Vagina (tissue), 2 donors: Measurements from ENCODE around the gene FKBP1B. TPM values are rescaled to one million over a fixed set of nuclear protein-coding genes. Genes with fewer than 3 reads are reported as not detected.

Experiments
- DNase-seq, 2 donors: peaks; one replicate each; pipeline ENCODE4 v3.0.0-alpha.2; 2017; ENCODE audit errors: extremely low spot score in 2 of 2
- H3K27ac ChIP-seq: fragments of 200-600 bp; sonication (generic); one replicate; pipeline ENCODE4 v1.5.1; 2019
- H3K27me3 ChIP-seq: fragments of 200-600 bp; sonication (generic); one replicate; pipeline ENCODE4 v1.5.1; 2019
- H3K36me3 ChIP-seq, 2 donors: fragments of 200-600 bp; sonication (generic); one replicate each; pipeline ENCODE4 v1.5.1; 2017 to 2019
- H3K4me1 ChIP-seq: fragments of 200-600 bp; sonication (generic); one replicate; pipeline ENCODE4 v1.5.1; 2019
- H3K4me3 ChIP-seq, 2 donors: fragments of 200-600 bp; sonication (generic); 1 replicate in 1 of 2; 2 replicates in 1 of 2; pipeline ENCODE4 v1.5.1; 2016 to 2019
- H3K9me3 ChIP-seq: fragments of 200-600 bp; sonication (generic); one replicate; pipeline ENCODE4 v1.5.1; 2019
- POLR2A ChIP-seq, 2 donors: fragments of 450-650 bp; IDR thresholded peaks; one replicate each; pipeline ENCODE4 v1.6.1; 2017; ENCODE audit warnings: antibody characterized with exemption in 2 of 2, mild to moderate bottlenecking in 2 of 2, moderate library complexity in 2 of 2
- POLR2AphosphoS5 ChIP-seq, 2 donors: sonication (generic); formaldehyde crosslinking; IDR thresholded peaks; one replicate each; pipeline ENCODE4 v1.9.0; 2017; ENCODE audit warnings: antibody characterized with exemption in 2 of 2, mild to moderate bottlenecking in 2 of 2, low read depth in 1 of 2; ENCODE audit not compliant: insufficient read depth in 1 of 2
- intact Hi-C: fragments of 100-400 bp; cut with DNase I; formaldehyde crosslinking; loops from one replicate; pipeline ENCODE4 v1.15.1; 2023
- total RNA-seq: library from RNA; depleted of rRNA; stranded (reverse); fragments of >200 nt; gene quantifications from one replicate; pipeline ENCODE4 v1.2.3, GENCODE V29; 2016
- TF ChIP-seq, protein P1 (sequence below), 3 experiments: fragments of 450-650 bp in 2 of 3; fragments of 200-600 bp in 1 of 3; sonication (generic) in 1 of 3; IDR thresholded peaks; one replicate each; pipeline ENCODE4 v1.5.1; 2017 to 2019; ENCODE audit warnings: antibody characterized with exemption in 3 of 3, mild to moderate bottlenecking in 2 of 3, moderate library complexity in 2 of 3

Gene FKBP1B
- total RNA-seq, 1 donor from 2014 or later, result 14.2 TPM

DNA sequence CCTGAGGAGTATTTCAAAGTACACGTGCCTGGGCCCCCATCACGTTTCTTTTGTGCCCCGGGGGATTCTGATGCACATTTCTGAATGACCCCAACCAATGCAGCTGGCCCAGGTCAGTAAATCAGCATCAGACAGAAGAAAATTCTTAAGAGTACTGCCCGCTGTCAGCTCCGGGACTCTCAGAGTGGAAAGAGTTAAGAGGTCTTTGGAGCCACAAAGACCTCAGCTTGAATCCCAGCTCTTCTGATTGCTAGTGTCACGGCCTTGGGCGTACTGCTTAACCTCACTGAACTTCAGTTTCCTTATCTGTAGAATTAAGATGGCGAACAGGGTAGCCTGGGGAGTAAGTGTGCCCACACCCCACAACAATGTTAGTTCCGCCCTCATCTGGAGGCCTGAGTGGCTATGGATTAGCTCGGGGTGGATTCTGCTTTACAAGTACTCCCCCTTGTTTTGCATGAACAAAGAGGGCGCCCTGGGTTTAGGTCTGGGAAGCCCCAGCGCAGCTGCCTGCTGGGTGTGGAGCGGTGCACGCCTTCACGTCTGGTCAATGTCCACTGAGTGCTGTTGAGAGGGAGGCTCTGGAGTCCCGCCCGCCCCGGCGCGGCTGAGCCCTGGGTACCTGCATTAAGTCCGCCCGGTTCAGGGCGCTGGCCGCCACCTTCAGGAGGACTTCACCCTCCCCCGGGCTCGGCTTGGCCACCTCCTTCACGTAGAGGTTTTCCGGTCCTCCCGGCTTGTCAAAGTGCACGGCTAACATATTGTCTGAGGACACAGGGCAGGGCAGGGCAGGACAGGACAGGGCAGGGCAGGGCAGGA, 34.2 kb downstream of the FKBP1B start:
- Histone ChIP-seq H3K36me3 (peaks cover 0 to 18% of the 10 kb centered on the region in 2 donors), H3K4me3 (peak overlapping the region; percentile 53 to 64), H3K27ac (peak overlapping the region; percentile 94), H3K9me3 (no peaks in the 10 kb centered on the region), H3K27me3 (no peaks in the 10 kb centered on the region), H3K4me1 (peaks cover 12% of the 10 kb centered on the region)
- intact Hi-C loops, result loop anchor here (2.0 kb wide), 1 partner anchor 155 kb away; no protein-coding TSS in a partner anchor
- TF ChIP-seq, protein P1, sequence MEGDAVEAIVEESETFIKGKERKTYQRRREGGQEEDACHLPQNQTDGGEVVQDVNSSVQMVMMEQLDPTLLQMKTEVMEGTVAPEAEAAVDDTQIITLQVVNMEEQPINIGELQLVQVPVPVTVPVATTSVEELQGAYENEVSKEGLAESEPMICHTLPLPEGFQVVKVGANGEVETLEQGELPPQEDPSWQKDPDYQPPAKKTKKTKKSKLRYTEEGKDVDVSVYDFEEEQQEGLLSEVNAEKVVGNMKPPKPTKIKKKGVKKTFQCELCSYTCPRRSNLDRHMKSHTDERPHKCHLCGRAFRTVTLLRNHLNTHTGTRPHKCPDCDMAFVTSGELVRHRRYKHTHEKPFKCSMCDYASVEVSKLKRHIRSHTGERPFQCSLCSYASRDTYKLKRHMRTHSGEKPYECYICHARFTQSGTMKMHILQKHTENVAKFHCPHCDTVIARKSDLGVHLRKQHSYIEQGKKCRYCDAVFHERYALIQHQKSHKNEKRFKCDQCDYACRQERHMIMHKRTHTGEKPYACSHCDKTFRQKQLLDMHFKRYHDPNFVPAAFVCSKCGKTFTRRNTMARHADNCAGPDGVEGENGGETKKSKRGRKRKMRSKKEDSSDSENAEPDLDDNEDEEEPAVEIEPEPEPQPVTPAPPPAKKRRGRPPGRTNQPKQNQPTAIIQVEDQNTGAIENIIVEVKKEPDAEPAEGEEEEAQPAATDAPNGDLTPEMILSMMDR (IDR thresholded peaks at IDR 0.05), result no peak
- TF ChIP-seq POLR2AphosphoS5 (IDR thresholded peaks at IDR 0.05; ENCODE audit: insufficient read depth in 1 of 2, low read depth in 1 of 2) (no peak), POLR2A (IDR thresholded peaks at IDR 0.05) (no peak)
- peak in 1 of 2 donors; percentile 93 for DNase-seq

DNA sequence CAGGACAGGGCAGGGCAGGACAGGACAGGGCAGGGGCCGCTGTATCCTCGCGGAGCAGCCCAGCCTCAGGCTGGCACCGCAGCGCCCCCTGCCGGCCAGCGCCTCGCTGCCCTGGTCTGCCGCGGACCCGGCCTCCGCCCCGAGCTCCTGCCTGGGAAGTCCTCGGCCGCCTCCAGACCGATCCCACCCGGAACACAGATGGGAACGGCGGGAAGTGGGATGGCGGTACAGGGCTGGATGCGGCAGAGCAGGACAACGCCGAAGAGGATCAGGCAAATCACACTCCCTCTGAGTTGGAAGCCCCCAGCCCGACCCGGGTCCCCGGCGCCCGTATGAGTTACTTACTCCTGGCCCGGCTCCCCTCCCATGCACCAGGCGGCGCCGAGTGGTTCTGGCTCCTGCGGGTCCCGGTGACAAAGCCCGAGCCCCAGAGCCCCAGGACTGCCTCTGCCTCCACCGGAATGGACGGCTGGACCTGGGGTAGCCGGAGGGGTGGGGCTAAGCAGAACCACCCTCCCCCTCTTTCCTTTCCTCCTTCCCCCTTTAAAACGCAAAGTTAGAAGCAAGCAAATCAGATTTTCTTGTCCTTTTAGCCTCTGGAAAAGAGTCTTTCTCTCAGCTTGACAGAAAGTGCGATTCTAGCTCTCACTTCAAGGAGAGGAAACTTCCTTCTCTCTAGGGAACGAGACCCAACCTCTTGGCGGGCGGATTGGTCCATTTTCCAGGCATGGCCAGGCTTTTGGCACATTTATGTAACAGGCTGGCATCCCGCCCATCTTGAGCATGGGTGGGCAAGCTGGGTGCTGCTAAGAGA, 35.1 kb downstream of the FKBP1B start, which contains the start of gene TP53I3:
Gene TP53I3, minus strand, starts transcription at position 449 of the 814 bp plus-strand sequence. CDS start 508 bp downstream, outside the sequence.
- TF ChIP-seq POLR2A (IDR thresholded peaks at IDR 0.05) (peak in 1 of 2 donors; percentile 43), POLR2AphosphoS5 (IDR thresholded peaks at IDR 0.05; ENCODE audit: insufficient read depth in 1 of 2, low read depth in 1 of 2) (peak in 1 of 2 donors; percentile 89)
- TF ChIP-seq, protein P1 (IDR thresholded peaks at IDR 0.05), result peak; percentile 86 to 97 (median 97)
- H3K9me3 ChIP-seq, result no peaks in the 10 kb centered on the region
- H3K27ac ChIP-seq, result peak within 1 kb of the TSS; percentile 94
- peaks cover 0 to 10% of the 10 kb centered on the region in 2 donors for H3K36me3 ChIP-seq
- no peaks in the 10 kb centered on the region for H3K27me3 ChIP-seq
- peaks cover 12% of the 10 kb centered on the region for H3K4me1 ChIP-seq
- H3K4me3 ChIP-seq, result peak within 1 kb of the TSS; percentile 53 to 64
- intact Hi-C loops, result loop anchor here (2.0 kb wide), 1 partner anchor 156 kb away; no protein-coding TSS in a partner anchor
- peak in 1 of 2 donors; percentile 95 for DNase-seq

DNA sequence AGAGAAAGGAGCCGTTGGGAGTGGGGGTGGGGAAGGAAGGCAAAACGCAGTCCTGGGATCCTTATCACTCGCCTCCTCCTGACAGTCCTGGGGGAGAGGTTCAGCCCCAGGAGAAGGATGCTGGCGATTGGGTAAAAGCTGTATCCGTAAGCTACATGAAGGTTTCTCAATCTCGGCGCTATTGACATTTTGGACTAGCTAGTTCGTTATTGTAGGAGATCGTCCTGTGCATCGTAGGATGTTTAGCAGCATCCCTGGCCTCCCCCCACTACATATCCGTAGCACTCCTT, 35.6 kb downstream of the FKBP1B start:
- TF ChIP-seq POLR2A (IDR thresholded peaks at IDR 0.05) (no peak), POLR2AphosphoS5 (IDR thresholded peaks at IDR 0.05; ENCODE audit: insufficient read depth in 1 of 2, low read depth in 1 of 2) (no peak)
- TF ChIP-seq, protein P1 (IDR thresholded peaks at IDR 0.05), result no peak
- intact Hi-C loops, result loop anchor here (2.0 kb wide), 1 partner anchor 156 kb away; no protein-coding TSS in a partner anchor

DNA sequence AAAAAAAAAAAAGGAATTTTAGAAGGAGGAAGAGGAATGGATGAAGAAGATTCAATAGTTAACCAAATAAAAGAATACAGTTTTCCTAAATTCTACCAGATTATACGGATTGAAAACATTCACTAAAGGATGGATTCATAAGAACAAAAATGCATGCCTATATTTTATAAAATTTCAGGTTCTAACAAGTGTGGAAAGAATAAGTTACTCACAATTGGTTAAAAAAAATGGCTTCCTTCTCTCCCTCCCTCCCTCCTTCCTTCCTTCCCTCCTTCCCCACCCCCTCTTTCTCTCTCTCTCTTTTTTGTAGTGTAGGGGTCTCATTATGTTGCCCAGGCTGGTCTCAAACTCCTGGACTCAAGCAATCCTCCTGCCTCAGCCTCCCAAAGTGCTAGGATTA, 36.7 kb downstream of the FKBP1B start:
- intact Hi-C loops, result no loop called here
- DNase-seq, result no peak
- peaks cover 0 to 10% of the 10 kb centered on the region in 2 donors for H3K36me3 ChIP-seq

More for the DNA sequence above, 35.6 kb downstream of the FKBP1B start:
- Histone ChIP-seq H3K4me1 (peaks cover 12% of the 10 kb centered on the region), H3K9me3 (no peaks in the 10 kb centered on the region), H3K36me3 (peaks cover 0 to 10% of the 10 kb centered on the region in 2 donors), H3K27me3 (no peaks in the 10 kb centered on the region), H3K27ac (peak overlapping the region; percentile 94), H3K4me3 (peak overlapping the region; percentile 53 to 64)
- no peak for DNase-seq

More for the DNA sequence above, 36.7 kb downstream of the FKBP1B start:
- Histone ChIP-seq H3K27me3 (no peaks in the 10 kb centered on the region), H3K4me1 (peaks cover 12% of the 10 kb centered on the region), H3K27ac (no peak overlapping the region), H3K9me3 (no peaks in the 10 kb centered on the region), H3K4me3 (no peak overlapping the region)
- TF ChIP-seq, protein P1 (IDR thresholded peaks at IDR 0.05), result no peak
- TF ChIP-seq POLR2A (IDR thresholded peaks at IDR 0.05), result no peak
- no peak for TF ChIP-seq POLR2AphosphoS5 (IDR thresholded peaks at IDR 0.05; ENCODE audit: insufficient read depth in 1 of 2, low read depth in 1 of 2)
